HepG2 (cell line): ENCODE measurements around the gene ZNF277. TPM values are rescaled to one million over a fixed set of nuclear protein-coding genes. Genes with fewer than 3 reads are reported as not detected.

ENCODE experiments used
- AGO2 ChIP-seq: fragments of 200-400 bp; formaldehyde crosslinking; optimal IDR thresholded peaks from 2 replicates; pipeline ENCODE3; 2017; ENCODE audit warnings: mild to moderate bottlenecking, low read depth, low read length, moderate library complexity
- ARID4A ChIP-seq: sonication (generic); formaldehyde crosslinking; IDR thresholded peaks from 2 replicates; pipeline ENCODE4 v1.5.0; 2020; ENCODE audit warnings: mild to moderate bottlenecking, missing genetic modification reagents, borderline replicate concordance
- ARNT ChIP-seq: fragments of 450-650 bp; IDR thresholded peaks from 2 replicates; pipeline ENCODE4 v1.6.1; 2017
- JARID2 ChIP-seq: sonication (generic); formaldehyde crosslinking; IDR thresholded peaks from 2 replicates; pipeline ENCODE4 v1.8.1; 2023; ENCODE audit warnings: missing genetic modification reagents, inconsistent platforms; ENCODE audit not compliant: insufficient replicate concordance
- POGK ChIP-seq: sonication (generic); formaldehyde crosslinking; conservative IDR thresholded peaks from 2 replicates; pipeline ENCODE4 v1.8.0; 2022; ENCODE audit warnings: mild to moderate bottlenecking, moderate library complexity, missing genetic modification reagents
- POGZ ChIP-seq: sonication (generic); formaldehyde crosslinking; IDR thresholded peaks from 2 replicates; pipeline ENCODE4 v1.4.0; 2020; ENCODE audit warnings: mild to moderate bottlenecking, missing genetic modification reagents
- SOX13 ChIP-seq, 3 experiments: fragments of 450-650 bp in 1 of 3; sonication (generic) in 1 of 3; formaldehyde crosslinking in 1 of 3; IDR thresholded peaks in 2 of 3; conservative IDR thresholded peaks in 1 of 3; 2 replicates each; pipeline versions ENCODE4 v1.5.0 to v1.6.1; 2016 to 2020; ENCODE audit warnings: antibody characterized with exemption in 1 of 3, mild to moderate bottlenecking in 1 of 3, missing compliant biosample characterization in 1 of 3, missing genetic modification reagents in 1 of 3, moderate library complexity in 1 of 3
- SUZ12 ChIP-seq: fragments of 150-350 bp; IDR thresholded peaks from 2 replicates; pipeline ENCODE4 v1.6.1; 2014; ENCODE audit warnings: low read depth, low read length
- ZNF354B ChIP-seq: sonication (generic); formaldehyde crosslinking; IDR thresholded peaks from 2 replicates; pipeline ENCODE4 v1.8.0; 2022; ENCODE audit warnings: mild to moderate bottlenecking, missing genetic modification reagents
- ZNF639 ChIP-seq: conservative IDR thresholded peaks from 2 replicates; pipeline ENCODE4 v1.6.1; 2018; ENCODE audit warnings: missing genetic modification reagents
- polyA plus RNA-seq, 8 experiments: library from polyadenylated mRNA; depleted of rRNA in 3 of 8; stranded (reverse) in 7 of 8; unstranded in 1 of 8; fragments of >200 nt; fragmentation: Illumina TruSeq in 4 of 8; extraction: Trizol in 4 of 8; gene quantifications; 2 replicates each; pipeline versions ENCODE4 v1.2.1 to v1.2.3, GENCODE V29; 2011 to 2016; ENCODE audit warnings: low read depth in 4 of 8, missing spikeins in 1 of 8, mixed read lengths in 1 of 8; ENCODE audit not compliant: insufficient read depth in 1 of 8
- total RNA-seq, 5 experiments: library from RNA; depleted of rRNA; stranded (reverse); fragments of >200 nt; fragmentation: Illumina TruSeq; extraction: Trizol; gene quantifications; 2 replicates each; pipeline ENCODE4 v1.2.3, GENCODE V29; 2016; ENCODE audit warnings: low read depth in 1 of 5
- TF ChIP-seq, protein P1 (sequence below): sonication (generic); formaldehyde crosslinking; IDR thresholded peaks from 2 replicates; pipeline ENCODE4 v1.4.0; 2020; ENCODE audit warnings: missing genetic modification reagents, borderline replicate concordance
- TF ChIP-seq, protein P2 (sequence below): sonication (generic); formaldehyde crosslinking; IDR thresholded peaks from 2 replicates; pipeline ENCODE4 v1.8.0; 2022; ENCODE audit warnings: mild to moderate bottlenecking, missing genetic modification reagents, borderline replicate concordance
- TF ChIP-seq, protein P3 (sequence below): IDR thresholded peaks from 2 replicates; pipeline ENCODE4 v1.6.1; 2016; ENCODE audit warnings: mild to moderate bottlenecking

ZNF277 gene
- total and polyA plus RNA-seq, 2 of the 13 experiments (the other 11 are each of a cell fraction or from before 2014, with no cell fraction given) = 29.1 to 30.1 TPM

DNA sequence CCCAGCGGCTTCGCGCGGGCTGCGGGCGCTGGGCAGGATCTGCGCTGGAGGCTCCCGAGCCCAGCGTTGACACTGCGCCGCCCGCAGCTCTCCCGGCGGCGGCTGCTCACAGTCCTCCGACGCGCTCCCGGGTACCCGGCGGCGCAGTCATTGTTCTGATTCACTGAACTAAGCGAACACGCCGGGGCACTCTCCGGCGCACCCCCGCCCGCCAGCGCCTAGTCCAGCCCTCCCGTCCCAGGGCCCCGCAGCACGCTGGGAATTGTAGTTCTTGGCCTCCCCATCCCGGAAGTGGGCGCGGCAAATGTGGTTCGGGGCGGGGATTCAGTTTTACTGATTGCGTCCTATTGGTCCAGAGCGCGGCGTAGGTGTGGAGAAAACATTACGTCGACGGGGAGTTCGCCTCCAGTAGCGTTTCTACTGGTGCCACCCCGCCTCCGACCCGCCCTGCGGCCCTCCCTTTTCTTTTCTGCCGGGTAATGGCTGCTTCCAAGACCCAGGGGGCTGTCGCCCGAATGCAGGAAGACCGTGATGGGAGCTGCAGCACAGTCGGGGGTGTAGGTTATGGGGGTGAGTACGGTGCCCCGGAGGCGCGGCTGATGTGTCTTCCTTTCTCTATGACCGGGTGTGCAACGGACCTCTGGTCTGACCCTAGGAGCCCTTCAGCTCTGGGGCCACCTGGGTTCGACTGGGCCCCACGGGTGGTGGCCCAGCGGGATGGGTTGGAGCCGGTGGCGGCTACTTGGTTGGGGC lies at the start of gene ZNF277, which contains the start of gene DOCK4 (continued):
- 0 out of 2 replicates have a peak, but pooled peaks have one; percentile 45 for TF ChIP-seq ZNF639 (CRISPR knock-in tag)
- TF ChIP-seq, protein P1, sequence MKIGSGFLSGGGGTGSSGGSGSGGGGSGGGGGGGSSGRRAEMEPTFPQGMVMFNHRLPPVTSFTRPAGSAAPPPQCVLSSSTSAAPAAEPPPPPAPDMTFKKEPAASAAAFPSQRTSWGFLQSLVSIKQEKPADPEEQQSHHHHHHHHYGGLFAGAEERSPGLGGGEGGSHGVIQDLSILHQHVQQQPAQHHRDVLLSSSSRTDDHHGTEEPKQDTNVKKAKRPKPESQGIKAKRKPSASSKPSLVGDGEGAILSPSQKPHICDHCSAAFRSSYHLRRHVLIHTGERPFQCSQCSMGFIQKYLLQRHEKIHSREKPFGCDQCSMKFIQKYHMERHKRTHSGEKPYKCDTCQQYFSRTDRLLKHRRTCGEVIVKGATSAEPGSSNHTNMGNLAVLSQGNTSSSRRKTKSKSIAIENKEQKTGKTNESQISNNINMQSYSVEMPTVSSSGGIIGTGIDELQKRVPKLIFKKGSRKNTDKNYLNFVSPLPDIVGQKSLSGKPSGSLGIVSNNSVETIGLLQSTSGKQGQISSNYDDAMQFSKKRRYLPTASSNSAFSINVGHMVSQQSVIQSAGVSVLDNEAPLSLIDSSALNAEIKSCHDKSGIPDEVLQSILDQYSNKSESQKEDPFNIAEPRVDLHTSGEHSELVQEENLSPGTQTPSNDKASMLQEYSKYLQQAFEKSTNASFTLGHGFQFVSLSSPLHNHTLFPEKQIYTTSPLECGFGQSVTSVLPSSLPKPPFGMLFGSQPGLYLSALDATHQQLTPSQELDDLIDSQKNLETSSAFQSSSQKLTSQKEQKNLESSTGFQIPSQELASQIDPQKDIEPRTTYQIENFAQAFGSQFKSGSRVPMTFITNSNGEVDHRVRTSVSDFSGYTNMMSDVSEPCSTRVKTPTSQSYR (CRISPR knock-in tag) = no peak
- TF ChIP-seq SOX13 (IDR thresholded peaks at IDR 0.05) = no peak
- peak in 1 of 2 experiments; percentile 63; a peak in 2 of 4 replicates for TF ChIP-seq SOX13 (CRISPR knock-in tag; conservative IDR thresholded peaks at IDR 0.05 in 1 of 2, IDR thresholded peaks at IDR 0.05 in 1 of 2)
- no peak for TF ChIP-seq ARNT
- TF ChIP-seq, protein P2, sequence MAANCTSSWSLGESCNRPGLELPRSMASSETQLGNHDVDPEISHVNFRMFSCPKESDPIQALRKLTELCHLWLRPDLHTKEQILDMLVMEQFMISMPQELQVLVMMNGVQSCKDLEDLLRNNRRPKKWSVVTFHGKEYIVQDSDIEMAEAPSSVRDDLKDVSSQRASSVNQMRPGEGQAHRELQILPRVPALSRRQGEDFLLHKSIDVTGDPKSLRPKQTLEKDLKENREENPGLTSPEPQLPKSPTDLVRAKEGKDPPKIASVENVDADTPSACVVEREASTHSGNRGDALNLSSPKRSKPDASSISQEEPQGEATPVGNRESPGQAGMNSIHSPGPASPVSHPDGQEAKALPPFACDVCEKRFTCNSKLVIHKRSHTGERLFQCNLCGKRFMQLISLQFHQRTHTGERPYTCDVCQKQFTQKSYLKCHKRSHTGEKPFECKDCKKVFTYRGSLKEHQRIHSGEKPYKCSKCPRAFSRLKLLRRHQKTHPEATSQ = peak; percentile 85; the same call in 1 of the 2 replicates
- TF ChIP-seq POGK (CRISPR knock-in tag) = peak; percentile 63
- no peak for TF ChIP-seq JARID2
- TF ChIP-seq ARID4A (CRISPR knock-in tag) = peak; percentile 81; the same call in 1 of the 2 replicates
- no peak for TF ChIP-seq ZNF354B (CRISPR knock-in tag)
- TF ChIP-seq AGO2 = peak; percentile 11
- peak; percentile 91 for TF ChIP-seq POGZ (CRISPR knock-in tag)
- TF ChIP-seq, protein P3, sequence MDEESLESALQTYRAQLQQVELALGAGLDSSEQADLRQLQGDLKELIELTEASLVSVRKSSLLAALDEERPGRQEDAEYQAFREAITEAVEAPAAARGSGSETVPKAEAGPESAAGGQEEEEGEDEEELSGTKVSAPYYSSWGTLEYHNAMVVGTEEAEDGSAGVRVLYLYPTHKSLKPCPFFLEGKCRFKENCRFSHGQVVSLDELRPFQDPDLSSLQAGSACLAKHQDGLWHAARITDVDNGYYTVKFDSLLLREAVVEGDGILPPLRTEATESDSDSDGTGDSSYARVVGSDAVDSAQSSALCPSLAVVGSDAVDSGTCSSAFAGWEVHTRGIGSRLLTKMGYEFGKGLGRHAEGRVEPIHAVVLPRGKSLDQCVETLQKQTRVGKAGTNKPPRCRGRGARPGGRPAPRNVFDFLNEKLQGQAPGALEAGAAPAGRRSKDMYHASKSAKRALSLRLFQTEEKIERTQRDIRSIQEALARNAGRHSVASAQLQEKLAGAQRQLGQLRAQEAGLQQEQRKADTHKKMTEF = peak; percentile 69; the same call in 1 of the 2 replicates
- TF ChIP-seq SUZ12 = peak; percentile 83
